H9 (cell line): ENCODE data around the gene ADAT1. TPM values are rescaled to one million over a fixed set of nuclear protein-coding genes. Genes with fewer than 3 reads are reported as not detected.
A peak's percentile ranks its signal among the peaks of the same experiment; 100 is the strongest.

ENCODE experiments used
- DNase-seq: peaks from one replicate; pipeline ENCODE4 v3.0.0-alpha.2; 2017
- H2AFZ ChIP-seq: one replicate; pipeline ENCODE4 v1.6.1; 2013; ENCODE audit warnings: mild to moderate bottlenecking, low read length, control low read depth, moderate library complexity
- H2AK5ac ChIP-seq: 2 replicates; pipeline ENCODE4 v1.6.1; 2013; ENCODE audit warnings: low read length, control low read depth, mixed read lengths; ENCODE audit not compliant: insufficient read length
- H2BK120ac ChIP-seq: one replicate; pipeline ENCODE4 v1.6.1; 2013; ENCODE audit warnings: low read depth, mild to moderate bottlenecking, low read length, control low read depth, inconsistent platforms; ENCODE audit not compliant: poor library complexity, severe bottlenecking
- H2BK12ac ChIP-seq: 2 replicates; pipeline ENCODE4 v1.6.1; 2013; ENCODE audit warnings: low read length, control low read depth, mixed read lengths, low read depth; ENCODE audit not compliant: insufficient read length
- H2BK15ac ChIP-seq: 2 replicates; pipeline ENCODE4 v1.6.1; 2013; ENCODE audit warnings: low read depth, low read length, control low read depth
- H2BK20ac ChIP-seq: one replicate; pipeline ENCODE4 v1.6.1; 2013; ENCODE audit warnings: low read depth, mild to moderate bottlenecking, low read length, control low read depth, inconsistent platforms; ENCODE audit not compliant: poor library complexity, severe bottlenecking
- H2BK5ac ChIP-seq: 2 replicates; pipeline ENCODE4 v1.6.1; 2013; ENCODE audit warnings: low read length, control low read depth, mixed read lengths; ENCODE audit not compliant: insufficient read length
- H3K14ac ChIP-seq: 2 replicates; pipeline ENCODE4 v1.6.1; 2013; ENCODE audit warnings: low read length, control low read depth; ENCODE audit not compliant: insufficient read depth
- H3K18ac ChIP-seq: 2 replicates; pipeline ENCODE4 v1.6.1; 2013; ENCODE audit warnings: low read depth, mild to moderate bottlenecking, mixed read lengths, low read length, control low read depth; ENCODE audit not compliant: insufficient read length
- H3K23ac ChIP-seq: 2 replicates; pipeline ENCODE4 v1.6.1; 2013; ENCODE audit warnings: low read length, control low read depth, mixed read lengths, low read depth; ENCODE audit not compliant: insufficient read length
- H3K23me2 ChIP-seq: 2 replicates; pipeline ENCODE4 v1.6.1; 2013; ENCODE audit warnings: low read depth, mild to moderate bottlenecking, mixed read lengths, low read length, control low read depth; ENCODE audit not compliant: insufficient read length, poor library complexity, severe bottlenecking
- H3K27ac ChIP-seq: 2 replicates; pipeline ENCODE4 v1.5.1; 2013; ENCODE audit warnings: low read length, control low read depth, mixed read lengths, low read depth; ENCODE audit not compliant: insufficient read length
- H3K27me3 ChIP-seq: 2 replicates; pipeline ENCODE4 v1.6.1; 2013; ENCODE audit warnings: low read length, control low read depth, inconsistent platforms; ENCODE audit not compliant: insufficient read depth
- H3K4ac ChIP-seq: 2 replicates; pipeline ENCODE4 v1.6.1; 2013; ENCODE audit warnings: low read depth, mild to moderate bottlenecking, control low read depth, inconsistent platforms, low read length, moderate library complexity
- H3K4me1 ChIP-seq: 2 replicates; pipeline ENCODE4 v1.6.1; 2013; ENCODE audit warnings: low read length, control low read depth, inconsistent platforms; ENCODE audit not compliant: insufficient read depth
- H3K4me2 ChIP-seq: 2 replicates; pipeline ENCODE4 v1.6.1; 2013; ENCODE audit warnings: low read length, control low read depth, mixed read lengths; ENCODE audit not compliant: insufficient read length, insufficient read depth
- H3K56ac ChIP-seq: 2 replicates; pipeline ENCODE4 v1.6.1; 2013; ENCODE audit warnings: low read depth, mild to moderate bottlenecking, mixed read lengths, low read length, control low read depth; ENCODE audit not compliant: insufficient read length
- H3K79me1 ChIP-seq: 2 replicates; pipeline ENCODE4 v1.6.1; 2013; ENCODE audit warnings: low read depth, mild to moderate bottlenecking, moderate library complexity, low read length, control low read depth, inconsistent platforms; ENCODE audit not compliant: insufficient read depth, poor library complexity, severe bottlenecking
- H3K79me2 ChIP-seq: 2 replicates; pipeline ENCODE4 v1.6.1; 2013; ENCODE audit warnings: low read length, control low read depth, inconsistent platforms; ENCODE audit not compliant: insufficient read depth
- H3K9ac ChIP-seq: 2 replicates; pipeline ENCODE4 v1.6.1; 2013; ENCODE audit warnings: low read length, control low read depth, mixed read lengths; ENCODE audit not compliant: insufficient read length; ENCODE audit errors: extremely low read depth
- H3K9me3 ChIP-seq: one replicate; pipeline ENCODE4 v1.6.1; 2013; ENCODE audit warnings: low read depth, low read length, inconsistent platforms; ENCODE audit not compliant: control insufficient read depth
- H3T11ph ChIP-seq: one replicate; pipeline ENCODE4 v1.6.1; 2013; ENCODE audit warnings: mild to moderate bottlenecking, low read length, control low read depth, inconsistent platforms
- H4K20me1 ChIP-seq: one replicate; pipeline ENCODE4 v1.6.1; 2013; ENCODE audit not compliant: control insufficient read depth, insufficient read length, insufficient read depth
- H4K5ac ChIP-seq: 2 replicates; pipeline ENCODE4 v1.6.1; 2013; ENCODE audit warnings: low read depth, mild to moderate bottlenecking, mixed read lengths, low read length, control low read depth; ENCODE audit not compliant: insufficient read length
- H4K8ac ChIP-seq: replicated peaks from 2 replicates; pipeline ENCODE4 v1.6.1; 2013; ENCODE audit warnings: low read length, control low read depth, mixed read lengths, low read depth; ENCODE audit not compliant: insufficient read length
- H4K91ac ChIP-seq: 2 replicates; pipeline ENCODE4 v1.6.1; 2013; ENCODE audit warnings: low read depth, mild to moderate bottlenecking, moderate library complexity, mixed read lengths, low read length, control low read depth; ENCODE audit not compliant: insufficient read length
- H3K27ac Mint-ChIP-seq, 3 experiments: 2 replicates in 2 of 3; 3 replicates in 1 of 3; pipeline ENCODE4 v1.8.0; 2020 to 2021; ENCODE audit warnings: mixed read lengths in 3 of 3, mild to moderate bottlenecking in 1 of 3, moderate library complexity in 1 of 3
- H3K27me3 Mint-ChIP-seq: 2 replicates; pipeline ENCODE4 v1.8.0; 2021; ENCODE audit warnings: low read depth, mild to moderate bottlenecking, moderate library complexity, mixed read lengths
- H3K36me3 Mint-ChIP-seq, 3 experiments: 2 replicates in 2 of 3; 3 replicates in 1 of 3; pipeline ENCODE4 v1.8.0; 2020 to 2021; ENCODE audit warnings: low read depth in 3 of 3, mixed read lengths in 3 of 3; ENCODE audit not compliant: insufficient read depth in 1 of 3
- H3K4me1 Mint-ChIP-seq, 2 experiments: 2 replicates each; pipeline ENCODE4 v1.8.0; 2020; ENCODE audit warnings: mixed read lengths in 2 of 2
- H3K4me3 Mint-ChIP-seq, 2 experiments: 2 replicates in 1 of 2; 3 replicates in 1 of 2; pipeline ENCODE4 v1.8.0; 2020 to 2021; ENCODE audit warnings: mild to moderate bottlenecking in 2 of 2, mixed read lengths in 2 of 2, moderate library complexity in 1 of 2
- H3K9me3 Mint-ChIP-seq, 2 experiments: 2 replicates in 1 of 2; 3 replicates in 1 of 2; pipeline ENCODE4 v1.8.0; 2020; ENCODE audit warnings: mild to moderate bottlenecking in 2 of 2, mixed read lengths in 2 of 2, moderate library complexity in 1 of 2
- WGBS: extraction: QIAGEN DNeasy Blood & Tissue Kit; methylation state at CpG from one replicate; pipeline ENCODE4 v1.1.7; 2013; ENCODE audit warnings: missing lambda C conversion rate, low lambda C conversion rate, mixed read lengths; ENCODE audit not compliant: insufficient read length; ENCODE audit errors: extremely low coverage; 5-methylcytosine and 5-hydroxymethylcytosine counted together
- total RNA-seq: library from RNA; stranded (reverse); gene quantifications from 2 replicates; pipeline ENCODE4 v1.2.1, GENCODE V29; 2021
- TF ChIP-seq, protein P1 (sequence below): fragments of 200-600 bp; sonication (generic); conservative IDR thresholded peaks from 3 replicates; pipeline ENCODE4 v1.8.0; 2021; ENCODE audit warnings: antibody characterized with exemption, mild to moderate bottlenecking

The ADAT1 gene
- total RNA-seq, 1 experiment from 2014 or later: 54.2 TPM

DNA sequence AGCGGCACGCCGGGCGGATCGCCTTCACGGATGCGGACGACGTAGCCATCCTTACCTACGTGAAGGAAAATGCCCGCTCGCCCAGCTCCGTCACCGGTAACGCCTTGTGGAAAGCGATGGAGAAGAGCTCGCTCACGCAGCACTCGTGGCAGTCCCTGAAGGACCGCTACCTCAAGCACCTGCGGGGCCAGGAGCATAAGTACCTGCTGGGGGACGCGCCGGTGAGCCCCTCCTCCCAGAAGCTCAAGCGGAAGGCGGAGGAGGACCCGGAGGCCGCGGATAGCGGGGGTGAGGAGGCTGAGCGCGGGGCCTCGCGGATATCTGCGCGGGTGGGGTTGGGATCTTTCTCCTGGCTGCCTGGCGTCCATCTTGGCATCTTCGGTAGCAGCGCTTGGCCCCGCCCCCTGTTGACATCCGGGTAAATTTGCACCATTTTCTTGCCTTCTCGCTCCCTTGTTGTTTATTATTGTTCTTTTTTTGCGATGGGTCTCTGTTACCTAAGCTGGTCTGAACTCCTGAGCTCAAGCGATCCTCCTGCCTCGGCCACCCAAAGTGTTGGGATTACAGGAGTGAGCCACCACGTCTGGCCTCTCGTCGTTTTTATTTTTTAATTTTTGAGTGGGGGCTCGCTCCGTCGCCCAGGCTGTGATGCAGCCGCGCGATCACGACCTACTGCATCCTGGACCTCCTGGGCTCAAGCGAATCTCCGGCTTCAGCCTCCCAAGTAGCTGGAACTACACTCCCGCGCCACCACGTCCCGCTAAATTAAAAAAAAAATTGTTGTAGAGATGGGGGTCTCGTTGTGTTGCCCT, 25.4 kb upstream of the ADAT1 start:
- H3K79me2 ChIP-seq: peaks cover 38% of the 10 kb centered on the region
- H3K56ac ChIP-seq: no peak overlapping the region
- H2BK20ac ChIP-seq: no peak overlapping the region
- H3K36me3 Mint-ChIP-seq: peaks cover 15 to 26% (median 20%) of the 10 kb centered on the region in 3 experiments; a peak in 6 of 7 replicates
- no peaks in the 10 kb centered on the region for H3K9me3 ChIP-seq
- H3K27me3 ChIP-seq: no peaks in the 10 kb centered on the region
- peak overlapping the region; percentile 32 for H3K27ac ChIP-seq
- no peak overlapping the region for H2BK5ac ChIP-seq
- H4K8ac ChIP-seq: no peak overlapping the region
- no peaks in the 10 kb centered on the region for H4K20me1 ChIP-seq
- H2BK15ac ChIP-seq: no peak overlapping the region
- H3K23me2 ChIP-seq: peaks cover 4% of the 10 kb centered on the region
- DNase-seq: peak; percentile 81
- no peak overlapping the region for H3K4ac ChIP-seq
- peak overlapping the region; percentile 86 for H3K18ac ChIP-seq
- no peak overlapping the region for H2BK120ac ChIP-seq
- no peak overlapping the region for H4K91ac ChIP-seq
- no CpG with 5 or more reads among the region's 62 CpGs for WGBS
- no peaks in the 10 kb centered on the region; a peak in 1 of 5 replicates for H3K9me3 Mint-ChIP-seq
- H3K4me1 Mint-ChIP-seq: peaks cover 23 to 28% of the 10 kb centered on the region in 2 experiments
- H2AFZ ChIP-seq: peak overlapping the region; percentile 60
- no peak overlapping the region for H3K23ac ChIP-seq
- peak overlapping the region; percentile 92 for H3K9ac ChIP-seq
- H4K5ac ChIP-seq: no peak overlapping the region
- H3K4me1 ChIP-seq: no peaks in the 10 kb centered on the region
- no peak overlapping the region for H3T11ph ChIP-seq
- peak overlapping the region; percentile 99 for H3K4me2 ChIP-seq
- TF ChIP-seq, protein P1, sequence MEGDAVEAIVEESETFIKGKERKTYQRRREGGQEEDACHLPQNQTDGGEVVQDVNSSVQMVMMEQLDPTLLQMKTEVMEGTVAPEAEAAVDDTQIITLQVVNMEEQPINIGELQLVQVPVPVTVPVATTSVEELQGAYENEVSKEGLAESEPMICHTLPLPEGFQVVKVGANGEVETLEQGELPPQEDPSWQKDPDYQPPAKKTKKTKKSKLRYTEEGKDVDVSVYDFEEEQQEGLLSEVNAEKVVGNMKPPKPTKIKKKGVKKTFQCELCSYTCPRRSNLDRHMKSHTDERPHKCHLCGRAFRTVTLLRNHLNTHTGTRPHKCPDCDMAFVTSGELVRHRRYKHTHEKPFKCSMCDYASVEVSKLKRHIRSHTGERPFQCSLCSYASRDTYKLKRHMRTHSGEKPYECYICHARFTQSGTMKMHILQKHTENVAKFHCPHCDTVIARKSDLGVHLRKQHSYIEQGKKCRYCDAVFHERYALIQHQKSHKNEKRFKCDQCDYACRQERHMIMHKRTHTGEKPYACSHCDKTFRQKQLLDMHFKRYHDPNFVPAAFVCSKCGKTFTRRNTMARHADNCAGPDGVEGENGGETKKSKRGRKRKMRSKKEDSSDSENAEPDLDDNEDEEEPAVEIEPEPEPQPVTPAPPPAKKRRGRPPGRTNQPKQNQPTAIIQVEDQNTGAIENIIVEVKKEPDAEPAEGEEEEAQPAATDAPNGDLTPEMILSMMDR: no peak
- no peak overlapping the region for H2AK5ac ChIP-seq
- peak overlapping the region; percentile 98 to 99 (median 99) for H3K27ac Mint-ChIP-seq
- H2BK12ac ChIP-seq: no peak overlapping the region
- no peaks in the 10 kb centered on the region for H3K27me3 Mint-ChIP-seq
- peak overlapping the region; percentile 95 to 98 for H3K4me3 Mint-ChIP-seq
- H3K14ac ChIP-seq: peak overlapping the region; percentile 83; the same call in 1 of the 2 replicates
- H3K79me1 ChIP-seq: no peaks in the 10 kb centered on the region
